HG02623 (cell line): ENCODE data around the gene GSTCD.
"Not testable (repeated sequence)": the region's sequence is repeated elsewhere in the genome, so short reads cannot be mapped to it uniquely, and the experiment has no call there.

Source experiments
- ATAC-seq: cut with Tn5 transposase; IDR thresholded peaks from one replicate; pipeline ENCODE4 v1.9.1; 2021; ENCODE audit warnings: moderate library complexity; ENCODE audit not compliant: unreplicated experiment

GSTCD gene

DNA sequence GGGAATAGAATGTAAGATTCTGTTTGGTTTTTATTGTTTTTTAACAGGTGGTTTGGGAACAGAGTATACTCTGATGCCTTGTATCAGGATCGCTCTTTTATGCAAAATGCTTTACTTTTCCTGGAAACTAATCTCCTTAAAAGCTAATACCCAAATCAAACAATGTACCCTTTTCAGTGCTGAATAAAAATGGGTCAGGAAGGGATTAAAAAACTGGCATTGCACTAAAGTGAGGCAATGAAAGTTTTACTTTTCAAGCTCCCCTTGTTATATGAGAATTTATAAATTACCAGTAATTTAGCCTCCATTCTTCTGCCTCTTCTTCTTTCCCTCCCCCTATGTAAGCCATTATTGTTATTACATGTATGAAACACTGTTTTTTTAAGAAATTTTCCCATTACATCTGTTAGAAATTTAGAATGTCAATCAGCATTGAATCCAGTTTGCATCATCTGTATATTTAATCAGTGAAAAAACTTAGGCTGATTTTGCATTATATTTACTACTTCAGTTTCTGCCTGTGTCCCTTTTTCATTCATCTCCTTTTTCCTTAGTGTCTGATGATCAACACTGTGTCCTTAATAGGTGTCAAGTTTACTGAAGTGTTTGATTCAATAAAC is 97.0 kb downstream of the GSTCD start:
- no peak for ATAC-seq

DNA sequence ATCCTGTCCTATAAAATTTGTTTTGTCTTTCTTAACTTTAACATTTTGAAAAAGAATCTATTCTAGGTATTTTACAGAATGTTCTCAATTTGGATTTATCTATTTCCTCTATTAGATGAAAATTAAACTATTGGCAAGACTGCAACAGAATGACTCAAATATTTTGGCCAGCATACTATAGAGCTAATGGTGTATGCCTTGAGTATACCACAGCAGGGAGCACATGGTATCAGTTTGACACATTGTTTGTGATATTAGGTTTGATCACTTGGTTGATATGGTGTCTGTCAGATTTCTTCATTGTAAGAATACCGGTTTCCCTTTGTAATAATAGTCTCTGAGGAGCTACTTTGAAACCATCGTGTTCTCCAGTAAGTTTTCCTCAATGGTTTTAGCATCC is 98.9 kb downstream of the GSTCD start:
- no peak for ATAC-seq

DNA sequence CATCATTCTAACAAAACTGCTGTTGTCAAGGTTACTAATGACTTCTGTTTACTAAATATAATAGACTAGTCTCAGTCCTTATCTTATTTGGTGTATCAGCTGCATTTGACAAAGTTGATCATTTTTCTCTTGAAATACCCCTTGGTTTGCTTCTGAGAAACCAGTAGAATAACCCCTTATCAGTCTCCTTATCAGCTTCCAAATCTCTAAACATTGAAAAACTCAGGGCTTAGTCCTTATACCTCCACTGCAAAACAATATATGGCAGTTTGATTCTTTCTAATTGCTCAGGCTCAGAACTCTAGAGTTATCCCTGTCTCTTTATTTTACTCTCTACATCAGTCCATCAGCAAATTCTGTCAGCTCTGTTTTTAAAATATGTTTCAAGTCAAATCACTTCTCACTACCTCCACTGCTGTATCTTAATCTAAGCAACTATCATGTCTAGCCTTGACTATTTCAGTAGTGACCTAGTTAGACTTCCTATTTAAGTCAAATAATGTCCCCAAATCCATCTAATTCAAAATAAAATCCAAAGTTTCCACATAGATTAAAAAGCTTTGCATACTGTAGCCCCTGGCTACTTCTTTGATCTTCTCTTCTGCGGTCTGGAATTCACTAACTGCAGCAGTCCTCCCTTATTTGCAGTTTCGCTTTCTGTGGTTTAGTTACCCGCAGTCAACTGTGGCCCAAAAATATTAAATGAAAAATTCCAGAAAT is 99.6 kb downstream of the GSTCD start:
- no peak for ATAC-seq

DNA sequence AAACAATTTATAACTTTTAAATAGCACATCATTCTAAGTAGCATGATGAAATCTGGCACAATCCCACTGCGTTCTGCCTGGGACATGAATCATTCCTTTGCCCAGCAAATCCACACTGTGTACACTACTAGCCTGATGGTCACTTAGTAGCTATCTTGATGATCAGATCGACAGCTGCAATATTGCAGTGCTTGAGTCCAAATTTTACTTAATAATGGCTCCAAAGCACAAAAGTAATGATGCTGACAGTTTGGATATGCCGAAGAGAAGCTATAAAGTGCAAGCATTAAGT is 100.1 kb downstream of the GSTCD start:
- ATAC-seq, result no peak

DNA sequence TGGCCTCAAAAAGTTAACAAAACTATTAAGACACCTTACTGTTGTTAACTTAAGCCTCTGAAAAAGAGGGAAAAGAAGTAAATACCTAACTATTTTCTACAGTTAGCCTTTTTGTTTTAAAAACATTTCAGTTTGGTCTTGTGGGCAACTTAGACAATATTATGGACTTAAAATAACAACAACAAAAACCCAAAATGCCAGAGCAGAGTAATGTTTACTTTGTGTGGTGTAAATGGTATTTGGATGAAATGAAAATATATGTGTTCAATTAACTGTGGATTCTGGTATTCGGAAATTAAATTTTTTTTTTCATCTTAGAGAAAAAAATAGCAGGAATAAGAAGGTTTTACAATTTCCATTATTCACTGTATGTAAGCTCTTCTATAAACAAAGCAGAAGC is 107.1 kb downstream of the GSTCD start:
- no peak for ATAC-seq

GRCh38 chr4:105822061-105822460 is 113.5 kb downstream of the GSTCD start:
- ATAC-seq, result no peak

DNA sequence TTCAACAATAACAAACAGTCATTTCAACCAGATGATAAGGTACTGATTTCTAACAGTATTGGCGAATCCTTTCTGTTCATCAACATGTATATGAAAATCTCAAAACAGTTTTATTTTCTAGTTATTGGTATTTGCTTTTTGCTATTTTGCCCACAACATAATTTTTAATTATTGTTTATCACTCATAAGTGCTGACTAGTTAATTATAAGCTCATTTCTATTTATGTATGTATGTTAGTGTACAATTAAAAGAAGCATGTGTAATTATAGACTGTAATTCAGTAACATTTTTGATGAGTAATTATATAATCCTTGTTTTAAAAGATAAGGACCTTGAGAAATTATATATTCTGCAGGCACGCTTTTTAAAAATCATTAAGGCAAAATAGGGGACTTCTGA is 119.5 kb downstream of the GSTCD start:
- no peak for ATAC-seq

GRCh38 chr4:105831189-105831588 is 122.6 kb downstream of the GSTCD start:
- ATAC-seq, result no peak

DNA sequence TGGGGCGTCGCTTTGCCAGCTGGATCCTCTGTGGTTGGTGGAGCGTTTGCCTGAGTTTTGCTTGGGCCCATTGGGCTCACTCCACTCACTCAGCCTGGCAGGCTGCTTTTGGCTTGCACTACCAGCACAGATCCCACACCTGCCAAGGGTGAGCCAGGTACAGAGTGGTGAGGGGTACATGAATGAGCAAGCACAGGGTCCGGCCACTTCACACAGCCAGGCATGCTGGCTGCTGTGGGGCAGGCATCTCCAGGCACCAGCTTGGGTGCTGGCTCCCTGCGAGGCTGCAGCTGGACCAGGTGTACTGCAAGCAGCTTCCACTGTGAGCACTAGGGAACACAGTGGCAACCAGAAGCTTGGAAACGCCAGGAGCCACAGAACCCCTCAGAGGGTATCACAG is 126.6 kb downstream of the GSTCD start:
- ATAC-seq, result no peak

- ATAC-seq, result no peak
These were observed 128.0 kb downstream of the GSTCD start for GRCh38 chr4:105836537-105836936.

GRCh38 chr4:105837037-105837436 is 128.5 kb downstream of the GSTCD start:
- ATAC-seq, result no peak

DNA sequence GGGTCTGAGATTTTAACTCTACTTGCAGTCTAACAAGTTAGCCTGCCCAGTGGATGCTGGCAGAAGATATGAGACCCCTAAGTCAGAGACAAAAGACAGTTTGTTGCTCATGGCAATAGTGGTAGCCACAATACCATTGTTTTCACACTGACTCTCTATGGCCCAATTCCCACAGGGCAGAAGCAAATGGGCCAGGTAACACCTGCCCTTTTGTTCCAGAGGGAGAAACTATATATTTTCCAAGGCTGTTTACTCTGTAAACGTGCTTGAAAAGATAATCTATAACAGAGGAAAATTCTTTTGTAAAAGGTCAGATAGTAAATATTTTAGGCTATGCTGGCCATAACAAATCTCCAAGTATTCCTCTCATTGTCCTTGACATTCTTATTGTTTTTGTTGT is 129.5 kb downstream of the GSTCD start:
- ATAC-seq, result no peak

- ATAC-seq, result no peak
These were observed 132.0 kb downstream of the GSTCD start for GRCh38 chr4:105840426-105841174.

DNA sequence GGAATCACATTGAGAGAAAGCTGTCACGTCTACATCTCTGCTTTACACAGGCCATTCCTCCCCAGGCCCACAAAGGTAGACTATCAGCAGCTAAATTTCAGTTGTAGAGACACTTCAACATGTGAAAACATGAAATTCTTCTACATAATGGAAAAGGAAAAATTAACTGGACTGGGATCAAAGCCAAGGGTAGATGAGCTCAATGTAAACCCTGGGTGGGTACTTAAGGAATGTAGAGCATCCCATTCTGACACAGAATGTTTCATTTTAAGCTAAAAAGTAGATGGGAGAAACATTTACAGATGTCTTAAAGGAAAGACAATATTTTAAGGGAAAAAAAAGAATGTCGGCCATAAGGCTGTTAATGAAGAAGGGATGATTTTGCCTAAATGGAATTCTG is 135.4 kb downstream of the GSTCD start:
- no peak for ATAC-seq

- no peak for ATAC-seq
These were observed 137.0 kb downstream of the GSTCD start for GRCh38 chr4:105845559-105845958.

DNA sequence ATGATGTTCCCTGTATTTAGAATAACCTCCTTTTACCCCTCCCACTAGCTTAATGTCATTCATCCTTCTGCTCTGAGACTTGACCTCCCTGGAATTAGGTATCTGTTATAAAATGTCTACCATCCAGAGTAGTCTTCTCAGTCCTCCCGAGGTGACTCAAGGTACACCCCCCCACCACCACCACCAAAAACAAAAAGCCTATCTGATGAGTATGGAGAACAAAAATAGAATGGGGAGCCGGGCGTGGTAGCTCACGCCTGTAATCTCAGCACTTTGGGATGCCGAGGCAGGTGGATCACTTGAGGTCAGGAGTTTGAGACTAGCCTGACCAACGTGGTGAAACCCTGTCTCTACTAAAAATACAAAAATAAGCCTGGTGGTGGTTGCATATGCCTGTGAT is 139.8 kb downstream of the GSTCD start:
- ATAC-seq, result not testable (repeated sequence)

DNA sequence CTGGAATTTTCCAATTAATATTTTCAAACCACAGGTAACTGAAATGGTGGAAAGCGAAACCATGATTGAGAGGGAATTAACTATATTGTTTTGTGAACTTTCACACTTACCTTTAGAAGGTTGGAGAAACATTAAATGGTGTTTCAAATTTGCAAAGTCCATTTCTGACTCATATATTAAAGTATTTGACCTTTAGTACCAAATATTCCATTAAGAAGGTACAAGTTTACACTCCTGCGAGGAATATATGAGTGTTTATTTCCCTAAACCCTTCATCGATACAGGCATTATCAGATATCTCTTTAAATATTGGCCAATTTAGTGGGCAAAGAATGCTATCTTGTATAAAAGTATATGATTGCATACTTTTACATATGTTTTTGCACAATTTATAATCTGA is 142.6 kb downstream of the GSTCD start:
- ATAC-seq, result no peak

- not testable (repeated sequence) for ATAC-seq
These were observed 143.6 kb downstream of the GSTCD start for GRCh38 chr4:105852230-105852629.

- ATAC-seq, result no peak
These were observed 150.0 kb downstream of the GSTCD start for GRCh38 chr4:105858466-105859040.

DNA sequence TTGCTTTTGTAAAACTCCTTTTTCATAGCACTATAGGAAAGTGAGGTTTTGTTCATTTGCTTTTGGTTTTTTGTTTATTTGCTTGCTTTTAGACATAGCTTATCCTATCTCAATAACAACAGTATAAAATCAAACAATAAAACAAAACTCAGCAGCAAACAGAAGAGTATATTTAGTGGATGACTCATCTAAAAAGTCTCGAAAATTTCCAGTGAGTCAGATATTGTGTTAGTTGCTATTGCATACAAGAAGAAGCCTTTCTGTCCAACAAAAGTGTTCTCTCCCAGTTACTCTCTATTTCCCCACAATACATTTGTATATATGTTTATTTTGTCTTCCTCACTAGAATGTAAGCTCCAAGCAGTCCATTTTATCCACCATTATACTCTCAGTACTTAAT is 150.6 kb downstream of the GSTCD start:
- ATAC-seq, result no peak

GRCh38 chr4:105870963-105871362 is 162.4 kb downstream of the GSTCD start:
- no peak for ATAC-seq

GRCh38 chr4:105871997-105872396 is 163.4 kb downstream of the GSTCD start:
- ATAC-seq, result no peak
